ENCODE results near the gene PRKACA.

The PRKACA gene

GRCh38 chr19:14094854-14095253, 22.7 kb downstream of the PRKACA start:
- TF ChIP-seq CTCF (IDR thresholded peaks at IDR 0.05; ENCODE audit: insufficient read depth, low read depth, low read length, missing control alignments) = no peak
- no peak overlapping the region for H3K4me3 ChIP-seq (ENCODE audit: low read length)
- no peak for DNase-seq (ENCODE audit: low read depth)

GRCh38 chr19:14093117-14093823, 24.3 kb downstream of the PRKACA start:
- no peak overlapping the region for H3K4me3 ChIP-seq (ENCODE audit: low read length)
- no peak for TF ChIP-seq CTCF (IDR thresholded peaks at IDR 0.05; ENCODE audit: insufficient read depth, low read depth, low read length, missing control alignments)
- no peak for DNase-seq (ENCODE audit: low read depth)

- H3K4me3 ChIP-seq (ENCODE audit: low read length) = peak overlapping the region; percentile 78
- no peak for TF ChIP-seq CTCF (IDR thresholded peaks at IDR 0.05; ENCODE audit: insufficient read depth, low read depth, low read length, missing control alignments)
- DNase-seq (ENCODE audit: low read depth) = no peak
Observed at GRCh38 chr19:14091813-14092462, 25.6 kb downstream of the PRKACA start.

DNA sequence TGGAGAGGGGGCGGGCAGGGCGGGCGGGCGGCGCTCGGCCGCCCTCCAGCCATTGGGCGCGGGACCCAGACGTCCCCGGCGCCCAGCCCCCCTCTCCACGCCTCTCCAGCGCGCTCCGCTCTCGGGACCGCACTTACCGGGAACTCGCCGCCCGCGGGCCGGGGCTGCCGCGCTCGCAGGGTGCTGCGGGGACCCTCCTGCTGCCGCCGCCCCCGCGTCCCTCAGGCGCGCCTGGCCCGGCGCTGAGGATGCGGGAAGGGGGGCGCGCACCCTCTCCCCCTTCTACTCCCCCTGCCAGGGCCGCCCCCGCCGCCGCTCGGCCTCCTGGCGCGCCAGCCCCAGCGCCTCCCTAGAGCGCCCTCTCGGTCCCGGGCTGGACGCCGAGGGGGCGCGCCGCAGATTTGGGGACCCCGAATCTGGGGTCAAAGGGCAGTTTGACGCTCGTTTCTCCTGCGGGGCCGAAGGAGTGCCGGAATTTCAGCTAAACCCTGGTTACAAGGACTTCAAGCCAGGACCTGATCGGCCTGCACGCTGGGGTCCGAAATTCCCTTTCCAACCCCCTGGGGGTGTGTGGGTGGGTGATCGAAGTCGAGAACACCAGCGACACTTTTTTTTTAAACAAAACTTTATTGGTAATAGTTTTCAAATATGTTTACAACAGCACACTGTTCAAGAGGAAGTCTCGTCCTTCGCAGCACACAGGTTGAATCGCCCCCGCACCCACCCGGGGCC, 26.3 kb downstream of the PRKACA start:
- DNase-seq (ENCODE audit: low read depth) = peak; percentile 40
- no peak for TF ChIP-seq CTCF (IDR thresholded peaks at IDR 0.05; ENCODE audit: insufficient read depth, low read depth, low read length, missing control alignments)
- peak overlapping the region; percentile 78 for H3K4me3 ChIP-seq (ENCODE audit: low read length)

DNA sequence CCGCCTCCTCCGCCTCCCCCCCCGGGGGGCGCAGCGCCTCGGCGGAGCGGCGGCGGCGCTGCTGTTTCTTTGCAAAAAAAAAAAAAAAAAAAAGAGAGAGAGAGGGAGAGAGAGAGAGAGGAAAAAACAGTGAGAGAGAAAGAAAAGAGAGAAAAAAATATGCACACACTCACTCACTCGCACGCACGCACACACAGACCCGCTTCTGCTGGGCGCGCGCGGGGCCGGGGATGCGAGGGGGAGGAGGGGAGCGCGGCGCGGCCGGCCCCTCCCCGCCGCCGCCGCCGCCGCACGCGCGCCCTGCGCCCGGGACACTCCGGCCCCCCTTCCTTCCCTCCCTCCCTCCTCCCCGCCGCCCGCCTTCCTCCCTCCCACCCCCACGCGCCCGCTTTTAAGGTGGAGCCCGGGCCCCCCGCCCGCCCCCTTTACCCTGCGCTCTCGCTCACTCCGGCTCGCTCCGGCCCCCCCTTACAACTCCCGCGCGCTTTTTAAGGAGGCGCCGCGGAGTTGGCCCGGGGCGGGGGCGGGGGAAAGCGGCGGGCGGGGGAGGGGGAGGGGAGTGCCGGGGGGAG, 27.0 kb downstream of the PRKACA start, which contains the start of gene SAMD1:
SAMD1 (minus strand) TSS at position 243 of the 572 bp plus-strand sequence.
- TF ChIP-seq CTCF (IDR thresholded peaks at IDR 0.05; ENCODE audit: insufficient read depth, low read depth, low read length, missing control alignments) = no peak
- H3K4me3 ChIP-seq (ENCODE audit: low read length) = peak within 1 kb of the TSS; percentile 78
- peak; percentile 87 for DNase-seq (ENCODE audit: low read depth)

DNA sequence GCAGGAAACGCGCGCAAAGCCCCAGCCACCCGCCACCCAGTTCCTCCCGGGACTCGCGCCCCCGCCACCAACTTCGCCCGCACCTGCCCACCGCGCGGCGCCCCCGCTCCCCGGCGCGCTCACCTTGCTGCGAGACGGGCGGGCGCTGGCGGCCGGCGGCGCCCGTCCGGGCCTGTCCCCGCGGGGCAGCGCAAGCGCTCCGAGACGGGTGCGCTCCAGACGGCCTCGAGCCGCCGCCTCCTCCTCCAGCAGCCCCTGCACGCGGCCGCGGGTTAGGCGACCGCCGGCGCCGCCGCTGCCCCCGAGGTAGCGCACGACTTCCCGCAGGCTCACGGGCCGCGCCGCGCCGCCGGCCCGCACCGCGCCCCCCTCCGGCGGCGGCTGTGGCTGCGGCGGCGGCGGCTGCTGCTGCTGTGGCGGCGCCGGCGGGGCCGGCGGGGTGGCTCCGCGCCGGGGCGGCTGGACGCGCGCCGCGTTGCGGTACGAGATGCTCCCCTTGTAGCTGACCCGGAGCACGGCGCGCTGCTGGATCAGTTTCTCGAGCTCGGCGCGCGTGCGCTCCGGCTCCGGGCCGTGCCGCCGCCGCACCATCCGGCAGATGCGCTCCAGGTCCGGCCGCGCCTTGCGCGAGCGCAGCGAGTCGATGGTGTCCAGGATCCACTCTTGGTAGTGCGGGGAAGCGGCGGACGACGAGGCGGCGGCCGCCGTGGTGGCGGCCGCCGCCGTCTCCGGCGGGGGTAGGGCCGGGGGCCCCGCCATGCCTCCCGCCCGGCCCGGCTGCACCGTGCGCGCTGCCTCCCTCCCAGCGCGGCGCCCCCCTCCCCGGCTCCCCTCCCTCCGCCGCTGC, 27.7 kb downstream of the PRKACA start:
- DNase-seq (ENCODE audit: low read depth) = peak; percentile 79
- no peak for TF ChIP-seq CTCF (IDR thresholded peaks at IDR 0.05; ENCODE audit: insufficient read depth, low read depth, low read length, missing control alignments)
- H3K4me3 ChIP-seq (ENCODE audit: low read length) = peak overlapping the region; percentile 51

All from epithelial cell of esophagus (primary cell).